GM12874 (cell line): ENCODE measurements around the gene POU2AF1.

ENCODE experiments used
- CTCF ChIP-seq: IDR thresholded peaks from 2 replicates; pipeline ENCODE4 v1.5.1; 2011; ENCODE audit warnings: low read depth, mild to moderate bottlenecking, control low read depth, low read length, moderate library complexity; ENCODE audit not compliant: insufficient read depth

Gene POU2AF1

GRCh38 chr11:111378861-111379601 lies at the start of gene POU2AF1:
Gene POU2AF1 (minus strand): TSS chr11:111379275. CDS start chr11:111379177, 98 bp downstream.
- TF ChIP-seq CTCF, result no peak

- no peak for TF ChIP-seq CTCF
Observed at GRCh38 chr11:111428113-111428876, 49.2 kb upstream of the POU2AF1 start.

GRCh38 chr11:111427471-111427912 lies 48.4 kb upstream of the POU2AF1 start:
- no peak for TF ChIP-seq CTCF

- no peak for TF ChIP-seq CTCF
Observed at GRCh38 chr11:111426617-111427016, 47.5 kb upstream of the POU2AF1 start.

GRCh38 chr11:111423250-111423615 lies 44.2 kb upstream of the POU2AF1 start:
- no peak for TF ChIP-seq CTCF

GRCh38 chr11:111422494-111423249 lies 43.6 kb upstream of the POU2AF1 start:
- TF ChIP-seq CTCF, result peak; percentile 93

GRCh38 chr11:111421251-111421650 lies 42.2 kb upstream of the POU2AF1 start:
- TF ChIP-seq CTCF, result no peak
